Stomach (tissue), 4 donors: Measurements from ENCODE around the gene SMIM17.

Experiments used
- CTCF ChIP-seq, 7 experiments: fragments of 450-650 bp in 4 of 7; fragments of 200-600 bp in 3 of 7; sonication (generic) in 3 of 7; IDR thresholded peaks; one replicate each; pipeline ENCODE4 v1.5.1; 2016 to 2019; ENCODE audit warnings: antibody characterized with exemption in 7 of 7, control low read depth in 2 of 7, mild to moderate bottlenecking in 1 of 7
- POLR2A ChIP-seq, 4 donors: fragments of 450-650 bp; IDR thresholded peaks; one replicate each; pipeline ENCODE4 v1.6.1; 2016; ENCODE audit warnings: antibody characterized with exemption in 4 of 4, control low read depth in 2 of 4, mild to moderate bottlenecking in 1 of 4, moderate library complexity in 1 of 4

- TF ChIP-seq CTCF (IDR thresholded peaks at IDR 0.05): no peak
- TF ChIP-seq POLR2A (IDR thresholded peaks at IDR 0.05): no peak
Observed at GRCh38 chr19:56622374-56622773, 20.6 kb upstream of the SMIM17 start.
